NCI-H2227 treated with DMSO at 0.1 percent for 48 hours (cell line): Measurements from ENCODE around the gene VGLL4.
"Not testable (repeated sequence)": the region's sequence is repeated elsewhere in the genome, so short reads cannot be mapped to it uniquely, and the experiment has no call there.

Source experiments
- DNase-seq: peaks from one replicate; lab custom pipeline; 2025; lab: John Stamatoyannopoulos, UW

VGLL4 gene

GRCh38 chr3:11606090-11606784 is 37.5 kb downstream of the VGLL4 start:
- no peak for DNase-seq

GRCh38 chr3:11605398-11605797 is 38.3 kb downstream of the VGLL4 start:
- DNase-seq, result no peak

GRCh38 chr3:11604139-11604892 is 39.4 kb downstream of the VGLL4 start:
- peak; percentile 17 for DNase-seq

GRCh38 chr3:11603628-11604027 is 40.1 kb downstream of the VGLL4 start:
- DNase-seq, result no peak

- no peak for DNase-seq
Measured at GRCh38 chr3:11602886-11603527, 40.7 kb downstream of the VGLL4 start.

GRCh38 chr3:11602239-11602840 is 41.4 kb downstream of the VGLL4 start:
- no peak for DNase-seq

- DNase-seq, result no peak
Measured at GRCh38 chr3:11601446-11602238, 42.1 kb downstream of the VGLL4 start.

- no peak for DNase-seq
Measured at GRCh38 chr3:11600501-11601282, 43.0 kb downstream of the VGLL4 start.

- DNase-seq, result no peak
Measured at GRCh38 chr3:11596387-11596786, 47.3 kb downstream of the VGLL4 start.

- DNase-seq, result not testable (repeated sequence)
Measured at GRCh38 chr3:11595024-11595423, 48.7 kb downstream of the VGLL4 start.

GRCh38 chr3:11593318-11594034 is 50.2 kb downstream of the VGLL4 start:
- DNase-seq, result no peak

- DNase-seq, result no peak
Measured at GRCh38 chr3:11592445-11593298, 51.0 kb downstream of the VGLL4 start.

- DNase-seq, result peak; percentile 65
Measured at GRCh38 chr3:11591391-11592282, 52.1 kb downstream of the VGLL4 start.

GRCh38 chr3:11591002-11591355 is 52.7 kb downstream of the VGLL4 start:
- no peak for DNase-seq

- no peak for DNase-seq
Measured at GRCh38 chr3:11589706-11590105, 54.0 kb downstream of the VGLL4 start.

- no peak for DNase-seq
Measured at GRCh38 chr3:11588755-11589154, 55.0 kb downstream of the VGLL4 start.

GRCh38 chr3:11588338-11588737 is 55.4 kb downstream of the VGLL4 start:
- no peak for DNase-seq

GRCh38 chr3:11587766-11588165 is 55.9 kb downstream of the VGLL4 start:
- DNase-seq, result no peak
